Measurements from ENCODE around the gene PPP1R3C. TPM values are rescaled to one million over a fixed set of nuclear protein-coding genes. Genes with fewer than 3 reads are reported as not detected.

The PPP1R3C gene
- polyA plus RNA-seq, 1 donor from 2014 or later: 0.51 TPM

DNA sequence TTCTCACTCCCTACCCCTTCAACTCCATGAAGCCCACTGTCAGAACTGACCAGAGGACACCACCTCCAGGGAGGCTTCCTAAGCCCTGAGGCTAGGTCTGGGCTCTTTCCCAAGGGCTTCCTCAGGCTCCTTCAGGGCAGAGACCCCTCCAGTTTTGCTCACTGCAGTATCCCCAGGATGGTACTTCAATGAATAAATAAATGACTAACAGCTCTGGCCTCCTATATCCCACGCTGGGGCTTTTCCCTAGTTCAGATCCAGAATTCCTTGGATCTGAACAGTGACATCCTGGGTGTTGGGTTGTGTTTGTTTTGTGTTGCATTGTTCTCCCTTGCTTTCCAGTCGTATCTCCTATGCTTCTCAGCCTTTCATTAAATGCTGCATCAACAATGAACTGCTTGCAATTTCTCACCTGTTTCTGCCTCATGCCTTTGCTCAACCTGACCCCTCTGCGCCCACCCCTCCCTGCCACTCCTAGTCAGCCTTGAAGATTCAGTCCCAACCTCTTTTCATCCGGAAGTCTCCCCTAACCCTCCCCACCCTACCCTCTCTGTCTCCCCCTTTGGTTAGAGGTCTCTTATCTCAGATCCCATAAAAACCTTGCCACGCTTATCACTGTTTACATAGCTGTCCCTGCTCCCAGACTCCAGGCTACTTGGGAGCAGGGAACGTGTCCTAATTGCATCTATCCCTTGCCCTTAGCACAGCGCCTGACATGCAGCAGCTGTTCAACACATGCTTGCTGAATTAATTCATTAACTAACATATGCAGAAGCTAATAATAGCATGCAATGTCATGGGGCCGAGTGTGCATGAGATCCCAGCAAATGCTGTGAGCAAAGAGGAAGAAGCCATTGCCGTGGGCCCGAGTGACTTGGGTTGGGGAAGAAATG, 41.7 kb downstream of the PPP1R3C start:
- Histone ChIP-seq H3K9me2 (ENCODE audit: insufficient read depth, low read length) (no peaks in the 10 kb centered on the region), H3K4me3 (ENCODE audit: low read length) (no peak overlapping the region), H3K27ac (ENCODE audit: low read length) (no peak overlapping the region), H3K9me3 (ENCODE audit: low read length) (no peaks in the 10 kb centered on the region), H3K79me2 (replicated peaks; ENCODE audit: insufficient read depth, low read length) (no peaks in the 10 kb centered on the region), H3K9ac (ENCODE audit: low read length) (no peak overlapping the region), H3K4me2 (ENCODE audit: low read length) (no peak overlapping the region), H4K20me1 (ENCODE audit: insufficient read depth) (no peaks in the 10 kb centered on the region), H3K27me3 (ENCODE audit: insufficient read depth, low read depth, low read length) (no peaks in the 10 kb centered on the region), H2AFZ (ENCODE audit: low read depth, low read length) (no peak overlapping the region), H3K36me3 (ENCODE audit: insufficient read depth, low read length) (no peaks in the 10 kb centered on the region), H3F3A (ENCODE audit: insufficient read depth, low read length, poor library complexity, severe bottlenecking) (no peaks in the 10 kb centered on the region)
- TF ChIP-seq, protein P1, sequence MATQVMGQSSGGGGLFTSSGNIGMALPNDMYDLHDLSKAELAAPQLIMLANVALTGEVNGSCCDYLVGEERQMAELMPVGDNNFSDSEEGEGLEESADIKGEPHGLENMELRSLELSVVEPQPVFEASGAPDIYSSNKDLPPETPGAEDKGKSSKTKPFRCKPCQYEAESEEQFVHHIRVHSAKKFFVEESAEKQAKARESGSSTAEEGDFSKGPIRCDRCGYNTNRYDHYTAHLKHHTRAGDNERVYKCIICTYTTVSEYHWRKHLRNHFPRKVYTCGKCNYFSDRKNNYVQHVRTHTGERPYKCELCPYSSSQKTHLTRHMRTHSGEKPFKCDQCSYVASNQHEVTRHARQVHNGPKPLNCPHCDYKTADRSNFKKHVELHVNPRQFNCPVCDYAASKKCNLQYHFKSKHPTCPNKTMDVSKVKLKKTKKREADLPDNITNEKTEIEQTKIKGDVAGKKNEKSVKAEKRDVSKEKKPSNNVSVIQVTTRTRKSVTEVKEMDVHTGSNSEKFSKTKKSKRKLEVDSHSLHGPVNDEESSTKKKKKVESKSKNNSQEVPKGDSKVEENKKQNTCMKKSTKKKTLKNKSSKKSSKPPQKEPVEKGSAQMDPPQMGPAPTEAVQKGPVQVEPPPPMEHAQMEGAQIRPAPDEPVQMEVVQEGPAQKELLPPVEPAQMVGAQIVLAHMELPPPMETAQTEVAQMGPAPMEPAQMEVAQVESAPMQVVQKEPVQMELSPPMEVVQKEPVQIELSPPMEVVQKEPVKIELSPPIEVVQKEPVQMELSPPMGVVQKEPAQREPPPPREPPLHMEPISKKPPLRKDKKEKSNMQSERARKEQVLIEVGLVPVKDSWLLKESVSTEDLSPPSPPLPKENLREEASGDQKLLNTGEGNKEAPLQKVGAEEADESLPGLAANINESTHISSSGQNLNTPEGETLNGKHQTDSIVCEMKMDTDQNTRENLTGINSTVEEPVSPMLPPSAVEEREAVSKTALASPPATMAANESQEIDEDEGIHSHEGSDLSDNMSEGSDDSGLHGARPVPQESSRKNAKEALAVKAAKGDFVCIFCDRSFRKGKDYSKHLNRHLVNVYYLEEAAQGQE (IDR thresholded peaks at IDR 0.05; ENCODE audit: borderline replicate concordance): no peak
- TF ChIP-seq RAD21 (conservative IDR thresholded peaks at IDR 0.05): no peak

DNA sequence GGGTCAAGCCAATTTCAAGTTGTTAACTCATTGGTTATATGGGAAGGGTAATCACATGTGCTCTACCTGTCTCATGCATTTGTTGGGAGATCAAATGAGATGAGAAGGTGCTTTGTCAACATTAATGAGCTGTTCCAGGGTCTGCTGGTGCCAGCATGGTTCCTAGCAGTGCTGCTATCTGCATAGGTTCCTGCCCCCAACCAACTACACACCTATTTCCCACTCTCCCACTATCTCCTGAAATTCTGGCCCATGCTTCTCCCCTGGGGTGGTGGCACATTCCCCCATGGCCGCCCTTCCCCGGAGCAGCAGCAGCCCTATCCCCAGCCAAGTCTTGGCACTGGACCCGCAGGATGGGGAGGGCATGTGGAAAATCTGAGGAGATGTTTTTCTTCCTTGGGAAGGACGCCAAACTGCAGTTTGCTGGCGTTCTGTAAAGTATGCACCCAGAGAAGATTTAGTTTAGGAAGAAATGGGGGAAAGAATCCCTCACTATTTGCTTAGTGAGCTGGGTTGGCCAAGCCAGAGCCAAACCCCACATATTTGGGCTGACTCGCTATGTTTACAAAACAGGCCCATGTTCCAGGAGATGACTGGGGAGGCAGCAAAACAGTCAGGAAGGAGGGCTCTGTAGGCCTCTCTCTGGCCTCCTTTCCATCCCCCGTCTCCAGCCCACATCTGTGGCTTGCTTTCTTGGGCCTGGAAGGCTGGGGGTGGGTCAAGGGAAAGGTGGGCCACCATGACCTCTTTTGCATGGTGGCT, 42.5 kb downstream of the PPP1R3C start:
- H3K9me2 ChIP-seq (ENCODE audit: insufficient read depth, low read length): no peaks in the 10 kb centered on the region
- no peaks in the 10 kb centered on the region for H4K20me1 ChIP-seq (ENCODE audit: insufficient read depth)
- H3K27me3 ChIP-seq (ENCODE audit: insufficient read depth, low read depth, low read length): no peaks in the 10 kb centered on the region
- no peak overlapping the region for H3K27ac ChIP-seq (ENCODE audit: low read length)
- H3K36me3 ChIP-seq (ENCODE audit: insufficient read depth, low read length): no peaks in the 10 kb centered on the region
- no peak overlapping the region for H2AFZ ChIP-seq (ENCODE audit: low read depth, low read length)
- no peak overlapping the region for H3K9ac ChIP-seq (ENCODE audit: low read length)
- no peak for TF ChIP-seq EP300 (conservative IDR thresholded peaks at IDR 0.05; ENCODE audit: poor library complexity, severe bottlenecking)
- no peak for TF ChIP-seq RAD21 (conservative IDR thresholded peaks at IDR 0.05)
- TF ChIP-seq, protein P1 (IDR thresholded peaks at IDR 0.05; ENCODE audit: borderline replicate concordance): no peak
- no peak for TF ChIP-seq POLR2AphosphoS5 (IDR thresholded peaks at IDR 0.05)
- TF ChIP-seq TAF1 (IDR thresholded peaks at IDR 0.05; ENCODE audit: low read depth): no peak
- TF ChIP-seq, protein P2, sequence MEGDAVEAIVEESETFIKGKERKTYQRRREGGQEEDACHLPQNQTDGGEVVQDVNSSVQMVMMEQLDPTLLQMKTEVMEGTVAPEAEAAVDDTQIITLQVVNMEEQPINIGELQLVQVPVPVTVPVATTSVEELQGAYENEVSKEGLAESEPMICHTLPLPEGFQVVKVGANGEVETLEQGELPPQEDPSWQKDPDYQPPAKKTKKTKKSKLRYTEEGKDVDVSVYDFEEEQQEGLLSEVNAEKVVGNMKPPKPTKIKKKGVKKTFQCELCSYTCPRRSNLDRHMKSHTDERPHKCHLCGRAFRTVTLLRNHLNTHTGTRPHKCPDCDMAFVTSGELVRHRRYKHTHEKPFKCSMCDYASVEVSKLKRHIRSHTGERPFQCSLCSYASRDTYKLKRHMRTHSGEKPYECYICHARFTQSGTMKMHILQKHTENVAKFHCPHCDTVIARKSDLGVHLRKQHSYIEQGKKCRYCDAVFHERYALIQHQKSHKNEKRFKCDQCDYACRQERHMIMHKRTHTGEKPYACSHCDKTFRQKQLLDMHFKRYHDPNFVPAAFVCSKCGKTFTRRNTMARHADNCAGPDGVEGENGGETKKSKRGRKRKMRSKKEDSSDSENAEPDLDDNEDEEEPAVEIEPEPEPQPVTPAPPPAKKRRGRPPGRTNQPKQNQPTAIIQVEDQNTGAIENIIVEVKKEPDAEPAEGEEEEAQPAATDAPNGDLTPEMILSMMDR (IDR thresholded peaks at IDR 0.05; ENCODE audit: poor library complexity, severe bottlenecking): no peak
- no peak for TF ChIP-seq SMC3 (conservative IDR thresholded peaks at IDR 0.05; ENCODE audit: poor library complexity)
- no peaks in the 10 kb centered on the region for H3F3A ChIP-seq (ENCODE audit: insufficient read depth, low read length, poor library complexity, severe bottlenecking)
- no peak overlapping the region for H3K4me2 ChIP-seq (ENCODE audit: low read length)
- no peak overlapping the region for H3K4me3 ChIP-seq (ENCODE audit: low read length)
- H3K79me2 ChIP-seq (replicated peaks; ENCODE audit: insufficient read depth, low read length): no peaks in the 10 kb centered on the region
- H3K9me3 ChIP-seq (ENCODE audit: low read length): no peaks in the 10 kb centered on the region
